NCI-H1694 (cell line): ENCODE results near the gene IVL.

Experiments used
- DNase-seq: peaks from one replicate; lab custom pipeline; 2025; lab: John Stamatoyannopoulos, UW

The IVL gene

GRCh38 chr1:152886758-152887409 lies 21.5 kb upstream of the IVL start:
- DNase-seq, result no peak

DNA sequence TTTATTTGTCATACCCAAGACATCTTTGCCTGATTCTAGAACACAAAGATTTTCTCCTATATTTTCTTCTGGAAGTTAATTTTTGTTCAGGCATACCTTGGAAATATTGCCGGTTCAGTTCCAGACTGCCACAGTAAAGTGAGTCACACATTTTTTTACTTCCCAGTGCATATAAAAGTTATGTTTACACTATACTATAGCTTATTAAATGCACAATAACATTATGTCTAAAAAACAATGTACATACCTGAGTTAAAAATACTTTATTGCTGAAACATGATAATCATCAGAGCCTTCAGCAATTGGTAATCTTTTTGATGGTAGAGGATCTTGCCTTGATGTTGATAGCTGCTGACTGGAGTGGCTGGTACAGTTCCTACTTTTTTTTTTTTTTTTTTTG lies 20.2 kb upstream of the IVL start:
- DNase-seq, result no peak

GRCh38 chr1:152899027-152899426 lies 9.3 kb upstream of the IVL start:
- no peak for DNase-seq

- no peak for DNase-seq
Observed at GRCh38 chr1:152899883-152900282, 8.5 kb upstream of the IVL start.

- no peak for DNase-seq
Observed at GRCh38 chr1:152901631-152902030, 6.7 kb upstream of the IVL start.

GRCh38 chr1:152902636-152903035 lies 5.7 kb upstream of the IVL start:
- no peak for DNase-seq

- DNase-seq, result no peak
Observed at GRCh38 chr1:152904688-152905440, 3.5 kb upstream of the IVL start.

DNA sequence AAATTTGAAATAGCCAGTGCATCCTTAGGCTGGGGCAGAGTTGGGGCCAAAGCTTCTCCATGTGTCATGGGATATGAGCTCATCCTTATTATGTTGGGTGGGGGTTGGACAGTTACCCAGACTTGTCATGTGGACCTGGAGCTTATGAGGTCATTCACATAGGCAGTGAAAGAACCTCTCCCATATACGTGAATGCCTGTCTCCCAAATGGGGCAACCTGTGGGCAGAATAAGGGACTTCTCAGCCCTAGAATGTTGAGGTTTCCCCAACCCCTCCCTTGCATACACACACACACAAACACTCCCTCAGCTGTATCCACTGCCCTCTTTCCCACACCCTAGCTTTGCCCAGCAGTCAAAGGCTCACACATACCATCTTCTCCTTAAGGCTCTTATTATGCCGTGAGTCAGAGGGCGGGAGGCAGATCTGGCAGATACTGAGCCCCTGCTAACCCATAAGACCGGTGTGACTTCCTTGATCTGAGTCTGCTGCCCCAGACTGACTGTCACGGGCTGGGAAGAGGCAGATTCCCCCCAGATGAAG lies 2.3 kb upstream of the IVL start:
- no peak for DNase-seq

GRCh38 chr1:152909206-152909605 lies 860 bp downstream of the IVL start:
- no peak for DNase-seq

DNA sequence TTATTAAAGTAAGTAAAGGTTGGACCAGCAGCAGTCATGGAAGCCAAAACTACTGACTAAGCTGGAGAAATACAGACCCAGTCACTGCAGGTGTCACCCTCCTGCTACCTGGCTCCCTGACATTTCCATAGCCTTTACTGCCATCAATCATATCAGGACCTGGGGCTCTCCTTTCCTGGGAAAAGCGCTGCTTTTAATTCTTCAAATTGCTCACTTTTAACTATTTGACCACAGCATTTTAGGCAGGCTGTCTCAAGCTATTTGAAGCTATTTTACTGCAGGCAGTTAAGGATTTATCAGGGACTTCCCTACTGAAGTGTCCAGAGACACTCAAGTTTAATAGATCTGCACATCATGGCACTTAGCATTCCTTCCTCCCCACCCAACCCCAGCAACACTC lies 4.1 kb downstream of the IVL start:
- DNase-seq, result no peak

- no peak for DNase-seq
Observed at GRCh38 chr1:152912900-152913299, 4.6 kb downstream of the IVL start.

GRCh38 chr1:152917794-152918193 lies 9.4 kb downstream of the IVL start:
- DNase-seq, result no peak

DNA sequence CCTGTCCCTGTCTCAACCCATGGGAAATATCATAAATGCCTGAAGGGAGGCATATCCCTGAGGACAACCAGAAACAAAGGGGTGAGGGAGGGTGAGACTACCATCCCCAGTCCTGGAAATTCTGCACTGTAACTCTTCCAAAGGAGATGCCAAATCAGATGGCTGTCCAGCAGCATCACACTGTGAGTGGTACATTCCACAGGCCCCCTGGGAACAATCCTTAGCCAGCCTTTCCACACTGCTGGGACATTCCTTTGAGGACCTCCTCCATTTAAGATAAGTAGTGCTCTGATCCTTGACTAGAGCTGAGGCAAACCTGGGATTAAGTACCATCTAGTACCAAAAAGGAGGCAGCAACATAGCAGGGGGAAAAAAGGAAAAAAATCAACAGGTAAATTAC lies 10.7 kb downstream of the IVL start:
- DNase-seq, result no peak

GRCh38 chr1:152924191-152924590 lies 15.8 kb downstream of the IVL start:
- DNase-seq, result no peak

DNA sequence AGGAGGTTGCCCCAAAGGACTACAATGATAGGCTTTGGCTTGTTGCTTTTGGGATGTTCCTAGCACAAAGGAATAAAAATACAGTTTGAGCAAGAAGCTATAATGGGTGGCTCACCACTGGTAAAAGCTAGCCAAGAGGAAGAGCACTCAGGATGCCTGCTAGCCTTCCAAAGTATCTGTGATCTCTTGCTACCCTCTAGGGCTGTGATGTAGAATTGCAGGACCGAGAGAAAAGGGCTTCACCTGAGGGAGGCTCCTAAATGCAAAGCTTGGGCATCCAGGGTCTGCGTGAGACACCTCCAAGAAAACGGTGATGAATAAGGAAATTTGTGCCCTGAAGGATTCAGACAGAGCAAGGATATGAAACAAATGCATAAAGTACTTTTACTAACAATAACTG lies 17.7 kb downstream of the IVL start:
- DNase-seq, result no peak

GRCh38 chr1:152928671-152929070 lies 20.3 kb downstream of the IVL start:
- DNase-seq, result no peak

- no peak for DNase-seq
Observed at GRCh38 chr1:152932170-152932811, 23.9 kb downstream of the IVL start.

DNA sequence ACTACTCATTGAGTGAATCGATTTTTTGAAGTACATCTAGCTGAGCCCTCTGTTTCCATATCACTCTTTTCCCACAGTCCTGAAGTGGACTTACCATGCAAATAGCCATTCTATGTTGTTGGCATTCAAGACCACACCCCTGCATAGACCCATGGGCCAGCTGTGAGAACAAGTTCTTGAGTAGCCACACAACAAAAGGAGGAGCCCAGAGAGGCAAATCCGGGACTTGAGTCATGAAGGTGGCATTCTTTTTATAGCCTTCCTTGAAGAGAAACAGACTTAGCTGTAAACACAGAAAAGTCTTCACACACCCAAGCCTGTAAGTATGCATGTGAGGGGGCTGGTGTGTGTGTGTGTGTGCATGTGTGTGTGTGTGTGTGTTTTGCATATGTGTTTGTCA lies 24.9 kb downstream of the IVL start:
- DNase-seq, result no peak

DNA sequence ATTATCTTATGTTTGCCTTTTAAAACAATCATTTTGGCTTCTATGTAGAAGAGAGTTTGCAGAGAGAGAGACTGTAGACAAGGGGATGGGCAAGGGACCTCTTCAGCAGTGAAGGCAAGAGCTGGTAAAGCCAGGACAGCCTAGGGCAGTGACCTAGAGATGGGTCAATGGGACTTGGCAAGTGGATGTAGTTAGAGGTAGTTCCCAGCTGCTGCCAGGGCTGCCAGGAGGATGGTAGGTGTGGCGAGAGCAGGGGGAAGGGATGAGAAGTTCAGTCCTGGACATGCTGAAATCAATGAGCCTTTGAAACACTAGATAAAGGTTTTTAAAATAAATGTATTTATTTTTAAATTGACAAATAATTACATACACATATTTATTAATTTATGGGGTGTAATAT lies 32.3 kb downstream of the IVL start:
- no peak for DNase-seq

DNA sequence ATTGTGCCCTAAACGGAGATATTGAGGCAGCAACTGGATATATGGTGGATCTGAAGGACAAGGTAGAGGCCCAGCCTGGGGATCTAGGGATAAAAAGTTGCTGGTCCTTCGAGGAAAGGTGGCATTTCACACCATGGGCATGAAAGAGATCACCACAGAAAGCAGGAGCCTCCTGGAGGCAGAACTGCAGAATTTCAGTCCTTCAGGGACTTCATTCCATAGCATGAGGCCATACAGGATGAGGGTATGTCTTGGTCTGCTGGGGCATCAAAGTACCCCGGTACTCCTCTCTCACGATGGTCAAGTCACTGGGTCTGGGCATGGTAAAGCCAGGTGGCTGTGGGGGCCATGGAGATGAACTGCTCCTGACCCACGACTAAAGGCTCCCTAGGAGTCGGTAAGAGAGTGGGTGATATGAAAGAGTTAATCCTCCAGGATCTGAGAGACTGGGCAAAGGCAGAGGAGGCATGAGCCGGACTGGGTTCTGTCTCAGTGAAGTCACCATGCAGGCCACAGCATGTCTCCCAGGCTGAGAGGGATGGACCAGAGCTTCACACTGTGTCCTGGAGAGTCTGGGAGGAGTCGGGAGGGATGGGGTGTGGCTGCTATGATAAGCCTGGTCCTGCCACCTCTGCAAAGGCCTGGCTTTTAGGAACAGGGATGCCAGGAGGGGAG lies 32.8 kb downstream of the IVL start:
- no peak for DNase-seq

DNA sequence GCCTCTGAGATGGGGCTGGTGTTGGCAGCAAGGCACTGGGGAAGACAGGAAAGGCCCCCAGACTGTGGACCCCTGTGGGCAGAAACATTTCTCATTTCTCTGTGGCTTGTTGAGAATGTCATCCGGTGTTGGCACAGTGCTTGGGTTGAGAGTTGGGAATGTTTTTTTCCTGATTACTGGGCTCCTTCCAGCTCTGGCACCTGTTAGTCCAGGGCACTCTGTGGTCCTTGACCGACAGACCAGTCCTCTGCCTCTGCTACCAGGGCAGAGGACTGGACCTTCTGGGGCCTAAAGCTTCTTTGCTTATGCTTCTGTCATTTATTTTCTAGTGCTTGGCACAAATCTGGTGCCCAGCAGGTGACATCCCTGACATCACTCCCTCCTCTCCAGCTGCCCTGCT lies 33.8 kb downstream of the IVL start:
- no peak for DNase-seq

DNA sequence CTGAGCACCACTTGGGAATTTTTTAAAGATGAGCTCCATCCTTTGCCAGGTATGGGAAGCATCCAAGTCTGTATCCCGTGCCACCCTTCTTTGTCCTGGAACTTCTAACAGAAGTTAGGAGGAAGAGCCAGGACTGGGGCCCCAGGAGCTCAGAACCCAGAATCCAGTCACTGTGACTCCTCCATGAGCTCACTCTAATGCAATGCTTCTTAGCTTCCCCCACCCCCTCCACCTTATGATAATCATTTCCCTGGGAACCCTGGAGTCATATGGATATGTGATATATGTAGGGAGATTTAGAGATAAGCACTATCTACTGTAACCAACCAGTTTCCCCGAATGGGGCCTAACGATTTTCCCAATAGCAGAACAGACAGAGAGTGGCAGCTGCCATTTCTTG lies 37.9 kb downstream of the IVL start:
- DNase-seq, result no peak
